Measurements from ENCODE around the gene PFKP.
"Not testable (repeated sequence)": the region's sequence is repeated elsewhere in the genome, so short reads cannot be mapped to it uniquely, and the experiment has no call there.

PFKP gene

DNA sequence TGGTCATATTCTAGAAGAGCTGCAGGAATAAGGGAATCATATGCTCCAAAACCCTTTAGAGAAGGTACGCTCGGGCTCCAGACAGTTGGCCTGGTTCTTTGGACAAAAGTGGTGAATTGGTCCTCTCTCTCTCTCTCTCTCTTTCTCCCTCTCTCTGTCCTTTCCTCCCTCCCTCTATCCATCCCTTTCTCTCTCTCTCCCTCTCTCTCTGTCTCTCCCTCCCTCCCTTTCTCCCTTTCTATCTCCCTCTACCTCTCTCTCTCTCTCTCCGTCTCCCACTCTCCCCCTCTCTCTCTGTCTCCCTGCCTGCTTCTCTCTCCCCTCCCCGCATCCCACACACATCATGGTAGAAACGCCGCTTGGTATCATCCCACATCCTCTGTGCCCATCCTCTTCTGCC, 19.8 kb upstream of the PFKP start:
- DNase-seq = no peak

DNA sequence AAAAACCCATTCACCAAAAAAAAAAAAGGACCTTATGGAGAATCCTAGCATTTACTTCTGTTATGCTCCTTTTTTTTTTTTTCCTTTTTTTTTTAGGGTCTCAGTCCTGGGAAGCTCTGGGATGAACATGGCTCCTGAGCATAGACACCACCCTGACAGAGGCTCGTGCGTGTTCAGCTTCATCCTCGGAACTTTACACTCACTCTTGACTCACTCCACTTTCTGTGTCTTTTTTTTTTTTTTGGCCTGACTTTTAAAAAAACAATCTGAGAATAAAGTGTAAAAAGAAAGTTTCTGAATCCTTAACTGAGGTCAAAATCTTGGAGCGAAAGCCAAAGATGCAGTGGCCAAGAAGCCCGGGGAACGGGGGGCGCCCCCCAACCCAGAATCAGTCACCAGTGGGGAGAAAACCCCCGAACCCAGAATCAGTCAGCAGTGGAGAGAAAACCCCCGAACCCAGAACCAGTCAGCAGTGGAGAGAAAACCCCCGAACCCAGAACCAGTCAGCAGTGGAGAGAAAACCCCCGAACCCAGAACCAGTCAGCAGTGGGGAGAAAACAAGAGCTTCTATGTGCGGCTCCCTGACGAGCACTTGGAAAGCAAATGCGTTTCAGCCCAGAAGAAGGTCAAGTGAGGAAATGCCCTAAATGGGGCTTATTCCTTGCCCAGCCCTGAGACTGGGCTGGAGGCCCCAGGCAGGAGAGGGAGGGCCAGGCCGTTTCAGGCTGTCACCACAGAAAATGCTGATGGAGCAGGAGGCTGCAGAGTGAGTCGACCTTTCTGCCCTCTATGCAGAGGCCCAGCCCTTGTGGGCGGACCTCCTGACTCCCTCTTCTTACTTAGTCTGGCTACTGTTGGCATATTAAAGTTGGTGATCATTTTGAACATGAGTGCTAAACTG, 19.0 kb upstream of the PFKP start:
- DNase-seq = no peak

DNA sequence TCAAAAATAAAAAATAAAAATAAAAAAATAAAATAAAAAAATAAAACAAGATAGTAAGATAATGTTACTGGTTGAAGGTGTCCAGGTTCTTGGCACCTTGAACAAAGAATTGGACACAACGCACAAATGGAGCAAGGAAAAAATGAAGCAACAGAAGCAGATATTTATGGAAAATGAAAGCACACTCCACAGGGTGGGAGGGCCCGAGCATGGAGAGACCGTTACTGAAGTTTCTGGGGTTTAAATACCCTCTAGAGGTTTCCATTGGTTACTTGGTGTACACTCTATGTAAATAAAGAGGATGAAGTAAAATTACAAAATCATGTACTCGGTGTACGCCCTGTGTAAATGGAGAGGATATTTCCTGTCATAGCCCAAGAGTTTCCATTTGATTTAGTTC, 15.7 kb upstream of the PFKP start:
- DNase-seq = no peak

DNA sequence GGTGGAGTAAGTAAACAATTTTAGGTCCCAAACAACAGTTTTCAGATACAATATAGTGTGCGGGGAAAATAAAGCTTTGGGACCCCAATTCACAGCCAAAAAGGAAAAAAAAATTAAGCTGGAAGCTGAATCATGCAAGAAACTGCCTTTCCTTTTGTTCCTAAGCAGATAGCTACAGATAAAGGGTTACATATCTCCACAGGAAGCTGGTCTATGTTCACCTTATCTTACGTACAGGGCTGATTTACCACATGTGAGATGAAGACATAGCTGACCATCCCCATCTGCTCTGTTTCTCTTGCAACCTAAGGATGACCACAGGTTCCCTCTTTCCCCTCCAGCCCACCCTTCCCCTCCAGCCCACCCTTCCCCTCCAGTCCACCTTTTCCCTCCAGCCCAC, 14.2 kb upstream of the PFKP start:
- DNase-seq = no peak

DNA sequence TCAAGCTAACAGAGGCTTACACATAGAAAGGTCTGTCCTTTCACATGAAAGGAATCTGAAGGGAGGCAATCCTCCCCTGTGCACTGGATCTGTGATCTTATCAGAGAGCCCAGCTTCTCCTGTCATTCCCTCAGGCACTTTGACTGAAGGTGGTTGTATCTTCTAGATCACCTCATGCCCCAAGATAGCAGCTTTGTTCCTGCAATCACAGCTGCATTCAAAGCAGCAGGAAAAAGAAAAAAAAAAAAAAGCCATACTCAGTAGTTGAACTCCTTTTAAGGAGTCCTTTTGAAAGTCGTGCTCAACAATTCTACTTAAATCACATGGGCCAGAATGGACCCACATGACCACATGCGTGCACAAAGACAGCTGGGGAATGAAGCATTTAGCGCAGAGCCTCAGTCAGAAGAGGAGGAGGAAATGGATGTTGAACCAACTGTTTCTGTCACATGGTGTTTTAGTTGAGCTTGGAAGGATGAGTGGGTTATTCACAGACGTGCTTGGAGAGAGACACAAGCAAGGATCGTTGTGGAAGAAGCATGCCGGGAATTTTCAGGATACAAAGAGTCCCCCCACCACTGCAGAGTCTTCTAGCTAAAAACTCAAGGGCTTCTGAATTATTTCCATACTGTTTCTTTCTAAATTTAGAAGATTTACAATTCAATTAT, 13.0 kb upstream of the PFKP start:
- DNase-seq = no peak

DNA sequence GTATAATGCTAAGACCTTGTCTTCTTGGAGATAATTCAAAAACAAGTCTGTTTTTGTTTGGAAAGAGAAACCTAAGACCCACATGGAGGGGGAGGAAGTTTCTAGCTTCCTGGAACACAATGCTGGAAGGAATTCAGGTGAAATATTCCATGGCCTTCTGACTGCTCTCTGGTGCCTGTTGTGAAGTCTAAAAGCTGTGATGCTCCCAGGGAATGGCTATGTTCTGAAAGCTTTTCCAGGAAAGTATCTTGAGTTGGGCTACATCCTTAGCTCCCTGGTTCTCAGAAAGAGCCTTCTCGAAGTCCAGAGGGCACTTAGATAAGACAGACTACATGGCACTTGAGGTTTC, 12.5 kb upstream of the PFKP start:
- DNase-seq = no peak

DNA sequence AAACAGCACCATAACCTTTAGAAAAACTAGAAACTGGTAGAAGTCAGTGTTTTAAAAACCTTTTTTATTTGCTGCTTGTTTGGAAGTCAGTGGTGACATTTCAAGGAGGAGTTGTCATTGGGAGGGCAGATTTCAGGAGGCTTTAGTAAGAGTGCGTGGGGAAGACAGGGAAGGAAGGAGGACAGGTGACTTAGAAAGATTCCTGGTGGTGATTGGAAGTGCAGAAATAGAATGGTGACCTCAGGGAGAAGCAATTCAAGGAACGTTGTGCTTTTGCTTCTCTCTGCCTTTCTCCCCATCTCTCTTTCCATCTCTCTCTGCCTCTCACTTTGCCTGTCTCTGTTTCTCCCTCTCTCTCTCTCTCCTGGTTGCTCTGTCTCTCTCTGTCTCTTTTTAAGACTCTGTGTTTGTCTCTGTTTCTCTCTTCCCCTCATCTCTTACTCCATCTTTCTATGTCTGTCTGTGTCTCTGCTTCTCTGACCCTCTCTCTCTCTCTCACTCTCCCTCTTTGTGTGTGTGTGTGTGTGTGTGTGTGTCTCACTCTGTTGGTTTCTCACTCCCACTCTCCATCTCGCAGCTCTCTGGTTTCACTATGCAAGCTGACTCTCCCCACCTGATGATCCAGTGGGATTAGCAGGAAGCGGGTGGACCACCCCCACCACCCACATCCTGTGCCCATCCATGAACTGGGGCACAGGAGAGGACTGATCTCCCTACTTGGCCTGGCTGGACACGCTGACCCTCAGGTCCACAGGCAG, 10.9 kb upstream of the PFKP start:
- DNase-seq = no peak

DNA sequence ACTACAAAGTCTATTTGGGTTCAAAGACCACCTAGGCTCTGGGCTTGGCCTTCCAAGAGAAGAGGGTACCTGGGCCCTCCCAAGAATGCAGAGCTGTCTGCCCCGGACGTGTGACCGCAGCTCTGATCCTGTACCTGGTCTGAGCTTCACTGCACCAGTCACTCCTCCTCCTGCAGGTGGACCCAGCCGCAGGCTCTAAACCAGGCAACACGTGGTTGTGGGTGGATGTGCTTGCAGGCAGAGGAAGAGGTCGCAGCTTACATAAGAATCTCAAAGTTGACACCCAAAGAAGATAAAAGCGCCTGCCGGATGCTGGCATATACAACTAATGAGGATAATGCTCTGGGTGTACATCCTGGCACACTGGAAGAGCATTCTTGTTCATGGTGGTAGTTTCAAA, 9.4 kb upstream of the PFKP start:
- DNase-seq = no peak

DNA sequence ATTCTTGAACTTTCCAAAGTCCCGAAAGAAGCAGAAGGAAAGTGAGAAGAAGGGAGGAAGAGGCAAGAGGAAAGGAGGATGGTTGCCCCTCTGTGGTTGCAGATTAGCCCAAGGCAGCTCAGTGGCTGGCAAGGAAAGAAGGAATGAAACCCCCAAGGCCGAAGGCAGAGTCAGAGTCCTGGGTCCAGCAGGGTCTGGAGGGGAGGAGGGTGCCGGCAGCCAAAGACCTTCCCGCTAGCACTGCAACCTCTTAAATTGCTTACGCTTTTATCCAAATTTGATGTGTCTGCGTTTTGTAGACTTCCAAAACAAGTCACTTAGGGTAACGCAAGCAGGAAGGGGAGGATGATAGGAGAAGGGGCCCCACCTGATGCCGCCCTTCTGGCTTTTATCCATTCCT, 7.4 kb upstream of the PFKP start:
- no peak for DNase-seq

DNA sequence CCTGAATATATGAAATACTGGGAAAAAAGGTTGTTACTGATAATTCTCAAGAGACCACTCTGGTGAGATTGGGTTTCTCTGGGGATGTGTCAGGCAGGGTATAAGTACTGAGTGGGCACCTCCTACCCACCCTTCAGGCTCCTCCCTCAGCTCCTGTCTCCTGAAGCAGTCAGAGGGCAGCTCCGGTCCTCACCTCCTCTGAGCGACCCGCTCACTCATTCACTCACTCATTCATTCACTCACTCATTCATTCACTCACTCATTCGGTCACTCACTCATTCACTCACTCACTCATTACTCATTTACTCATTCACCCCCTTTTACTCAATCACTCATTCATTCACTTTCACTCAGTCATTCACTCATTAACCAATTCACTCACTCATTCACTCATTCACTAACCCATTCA, 6.9 kb upstream of the PFKP start:
- no peak for DNase-seq

DNA sequence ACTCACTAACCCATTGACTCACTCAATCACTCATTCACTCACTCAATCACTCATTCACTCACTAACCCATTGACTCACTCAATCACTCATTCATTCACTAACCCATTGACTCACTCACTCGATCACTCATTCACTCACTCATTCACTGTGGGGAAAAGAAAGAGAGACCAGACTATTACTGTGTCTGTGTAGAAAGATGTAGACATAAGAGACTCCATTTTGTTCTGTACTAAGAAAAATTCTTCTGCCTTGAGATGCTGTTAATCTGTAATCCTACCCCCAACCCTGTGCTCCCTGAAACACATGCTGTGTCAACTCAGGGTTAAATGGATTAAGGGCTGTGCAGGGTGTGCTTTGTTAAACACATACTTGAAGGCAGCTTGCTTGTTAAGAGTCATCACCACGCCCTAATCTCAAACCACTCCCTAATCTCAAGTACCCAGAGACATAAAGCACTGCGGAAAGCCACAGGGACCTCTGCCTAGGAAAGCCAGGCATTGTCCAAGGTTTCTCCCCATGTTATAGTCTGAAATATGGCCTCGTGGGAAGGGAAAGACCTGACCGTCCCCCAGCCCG, 5.9 kb upstream of the PFKP start:
- not testable (repeated sequence) for DNase-seq

DNA sequence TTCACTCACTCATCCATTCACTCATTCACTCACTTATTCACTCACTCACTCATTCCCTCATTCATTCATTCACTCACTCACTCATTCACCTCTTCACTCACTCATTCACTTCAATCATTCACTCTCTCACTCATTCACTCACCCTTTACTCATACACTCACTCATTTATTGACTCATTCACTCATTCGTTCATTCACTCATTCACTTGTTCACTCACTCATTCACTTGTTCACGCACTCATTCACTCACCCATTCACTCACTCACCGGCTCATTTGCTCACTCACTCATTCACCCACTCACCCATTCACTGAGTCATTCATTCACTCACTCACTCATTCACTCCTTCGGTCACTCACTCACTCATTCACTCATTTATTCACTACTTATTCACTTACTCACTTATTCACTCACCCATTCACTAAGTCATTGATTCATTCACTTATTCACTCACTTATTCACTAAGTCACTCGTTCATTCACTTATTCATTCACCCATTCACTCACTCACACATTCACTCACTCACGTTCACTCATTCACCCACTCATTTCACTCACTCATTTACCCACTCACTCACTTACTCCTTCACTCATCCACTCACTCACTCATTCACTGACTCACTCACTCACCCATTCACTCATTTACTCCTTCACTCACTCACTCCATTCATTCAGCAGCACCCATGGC, 4.7 kb upstream of the PFKP start:
- DNase-seq = no peak

DNA sequence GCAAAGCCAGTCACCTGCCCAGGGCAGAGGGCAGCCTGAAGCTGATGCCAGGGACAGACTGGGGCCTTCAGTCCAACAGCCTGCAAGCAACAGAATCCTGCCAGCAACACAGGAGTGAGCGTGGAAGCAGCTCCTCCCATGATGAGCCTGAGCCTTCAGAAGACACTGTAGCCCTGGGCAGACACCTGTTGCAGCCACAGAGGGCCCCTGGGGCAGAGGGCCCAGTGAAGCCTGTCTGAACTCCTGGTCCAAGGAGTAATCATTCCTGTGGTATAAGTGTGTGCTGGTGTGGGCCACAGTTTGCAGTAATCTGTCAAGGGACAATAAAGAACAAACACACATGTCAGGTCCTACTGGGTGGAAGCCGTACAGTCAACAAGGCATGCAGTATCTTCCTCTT, 2.9 kb upstream of the PFKP start:
- DNase-seq = no peak

DNA sequence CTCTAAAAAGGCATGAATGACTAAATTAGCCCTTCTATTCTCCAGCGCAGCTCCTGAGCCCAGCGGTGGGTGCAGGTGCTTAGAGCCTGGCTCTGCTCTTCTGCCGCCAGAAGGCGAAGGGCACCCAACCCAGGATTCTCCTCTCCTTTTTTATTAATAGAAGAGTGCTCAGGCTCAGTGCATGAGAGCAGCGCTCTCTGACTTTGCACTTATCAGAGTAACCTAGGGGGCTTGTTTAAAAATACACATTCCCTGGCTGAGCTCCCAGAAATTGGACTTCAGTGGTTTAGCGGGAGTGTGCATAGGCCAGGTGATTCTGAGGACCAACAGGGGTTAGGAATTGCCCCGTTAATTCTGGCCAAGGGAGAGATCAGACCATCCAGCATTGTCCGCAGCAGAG, 1.7 kb upstream of the PFKP start:
- DNase-seq = no peak

DNA sequence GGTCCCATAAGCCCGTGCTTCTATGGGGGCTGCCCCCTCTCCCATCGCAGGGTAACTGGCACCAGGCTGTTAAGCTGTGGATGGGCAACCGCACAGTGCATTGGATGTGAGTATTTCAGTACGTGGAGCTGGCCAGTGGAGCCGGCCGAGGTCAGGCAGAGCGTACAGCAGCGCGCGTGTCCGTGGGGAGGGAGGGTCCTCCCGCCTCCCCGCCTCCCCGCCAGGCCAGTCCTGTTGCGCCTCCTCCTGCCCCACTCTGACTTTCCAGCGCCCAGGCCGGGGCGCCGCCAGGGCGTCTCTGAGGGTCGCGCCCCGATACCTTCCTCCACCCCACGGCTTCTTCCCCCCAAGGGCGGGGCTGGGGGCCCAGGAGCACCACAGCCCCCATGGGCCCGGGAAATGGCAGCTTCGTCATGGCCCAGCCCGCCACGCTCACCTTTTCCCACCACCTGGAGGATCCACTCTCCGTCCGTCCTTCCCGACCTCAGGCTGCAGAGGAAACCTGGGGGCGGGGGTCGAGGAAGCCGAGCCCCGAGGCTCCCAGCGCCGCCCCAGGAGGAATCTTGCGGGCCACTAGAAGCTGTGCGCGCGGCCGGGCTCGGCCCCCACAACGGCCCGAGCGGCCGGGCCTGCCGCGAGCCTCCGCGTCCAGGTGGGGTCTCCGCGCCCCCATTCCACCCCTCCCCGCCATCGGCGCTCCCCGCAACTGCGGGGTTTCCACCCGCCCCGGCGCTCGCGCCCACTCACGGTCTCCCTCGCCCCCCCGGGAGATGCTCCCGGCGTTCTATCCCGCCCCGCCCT, 831 bp upstream of the PFKP start:
- no peak for DNase-seq

DNA sequence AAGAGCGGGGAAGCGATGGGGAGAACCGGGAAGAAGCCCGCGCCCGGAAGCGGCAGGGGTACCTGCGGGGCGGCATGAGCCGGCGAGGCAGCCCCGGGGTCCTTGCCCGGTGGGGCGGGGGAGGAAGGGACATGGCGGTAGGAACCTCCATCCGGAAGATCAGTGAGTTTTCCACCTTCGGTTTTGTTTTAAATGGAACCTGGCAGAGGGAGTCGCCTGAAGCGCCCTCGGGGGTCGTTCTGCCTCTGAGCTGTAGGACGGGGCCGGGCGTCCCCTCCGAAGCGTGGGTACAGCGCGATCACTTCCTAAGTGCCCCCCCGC, 471 bp downstream of the PFKP start:
- no peak for DNase-seq

DNA sequence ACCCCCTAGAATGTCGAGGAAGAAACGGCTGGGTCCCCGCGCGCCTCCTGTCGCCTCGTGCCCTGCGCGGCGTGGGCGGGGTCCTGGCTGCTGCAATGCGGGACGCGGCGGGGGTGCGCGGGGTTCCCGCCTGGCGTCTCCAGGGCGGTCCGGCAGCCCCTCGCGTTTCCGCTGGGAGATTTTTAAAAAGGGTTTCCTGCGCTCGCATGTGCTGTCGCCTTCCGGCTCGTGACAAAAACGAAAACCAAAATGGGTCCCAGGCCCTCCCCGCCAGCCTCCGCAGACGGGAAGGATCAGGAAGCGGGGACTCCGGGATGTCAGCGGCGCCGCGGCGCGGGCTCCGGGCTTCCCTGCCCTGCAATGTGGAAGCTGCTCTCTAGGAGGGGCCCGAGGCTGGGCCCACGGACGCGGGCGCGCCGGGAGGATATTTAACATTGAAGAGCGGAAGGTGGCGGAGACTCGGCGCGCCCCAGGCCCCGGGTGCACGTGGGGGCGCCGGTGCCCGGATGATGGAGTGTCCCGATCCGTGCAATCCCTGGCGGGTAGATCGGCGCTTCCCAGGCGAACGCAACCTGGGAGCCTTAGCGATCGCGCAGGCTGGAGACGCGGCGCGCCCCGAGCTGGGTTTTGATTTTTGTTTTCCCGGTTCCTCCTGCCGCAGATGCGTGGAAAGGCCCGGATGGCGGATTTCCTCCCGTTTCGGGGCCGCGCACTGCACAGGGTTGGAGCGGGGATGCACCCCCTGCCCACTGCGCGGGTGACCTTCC, 1.0 kb downstream of the PFKP start:
- peak; percentile 53 to 68 for DNase-seq

DNA sequence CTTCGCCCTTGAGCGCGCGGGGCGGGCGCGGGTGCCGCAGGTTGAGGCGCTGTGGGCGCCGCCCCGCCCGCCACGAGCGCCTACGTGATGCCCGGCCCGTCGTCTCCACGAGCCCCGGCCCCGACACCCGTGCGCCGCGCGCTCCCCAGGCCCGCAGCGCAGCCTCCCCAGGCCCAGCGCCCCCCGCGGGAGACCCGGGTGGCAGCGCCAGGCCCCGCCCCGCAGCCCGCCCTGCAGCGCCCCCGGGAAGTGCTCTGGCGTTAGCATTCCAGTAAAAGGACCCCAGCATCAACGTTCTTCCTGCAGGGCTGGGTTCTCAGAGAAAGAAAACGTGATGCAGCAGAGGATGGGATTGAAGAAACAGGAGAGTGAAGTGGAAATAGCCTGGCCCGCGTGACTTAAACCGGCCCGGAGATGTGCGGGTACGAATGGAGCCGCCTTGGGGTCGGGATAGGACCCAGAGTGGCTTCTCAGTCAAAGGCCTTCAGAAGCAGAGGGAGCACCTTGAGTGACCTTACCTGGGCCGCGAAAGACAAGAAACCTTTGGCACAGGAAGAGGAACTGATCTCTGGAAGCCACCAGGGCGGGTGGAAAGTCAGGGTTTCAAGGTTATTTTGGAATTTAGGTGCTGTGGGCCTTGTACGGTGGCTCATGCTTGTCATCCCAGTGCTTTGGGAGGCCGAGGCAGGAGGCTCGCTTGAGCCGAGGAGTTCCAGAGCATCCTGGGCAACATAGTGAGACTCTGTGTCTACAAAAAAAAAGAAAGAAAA, 1.8 kb downstream of the PFKP start:
- DNase-seq = peak in 1 of 2 experiments; percentile 33

DNA sequence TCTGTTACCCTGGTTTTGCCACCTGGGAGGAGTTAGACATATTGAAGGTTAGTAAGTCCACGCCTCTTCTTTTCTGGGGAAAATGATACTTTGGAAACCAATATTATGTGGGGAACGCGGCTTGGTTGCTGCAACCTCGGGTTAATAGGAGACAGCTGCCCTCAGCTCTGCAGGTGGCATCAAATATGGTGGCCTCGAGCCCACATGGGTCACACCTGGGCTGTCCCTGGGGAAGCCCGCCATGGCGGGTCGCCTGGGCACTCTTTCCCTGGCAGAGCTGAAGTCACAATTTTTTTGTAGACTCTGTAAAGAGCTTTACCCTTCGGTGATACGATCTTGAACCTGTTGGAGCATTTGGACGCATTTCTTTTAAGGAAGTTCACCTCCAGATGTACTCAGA, 2.5 kb downstream of the PFKP start:
- no peak for DNase-seq

DNA sequence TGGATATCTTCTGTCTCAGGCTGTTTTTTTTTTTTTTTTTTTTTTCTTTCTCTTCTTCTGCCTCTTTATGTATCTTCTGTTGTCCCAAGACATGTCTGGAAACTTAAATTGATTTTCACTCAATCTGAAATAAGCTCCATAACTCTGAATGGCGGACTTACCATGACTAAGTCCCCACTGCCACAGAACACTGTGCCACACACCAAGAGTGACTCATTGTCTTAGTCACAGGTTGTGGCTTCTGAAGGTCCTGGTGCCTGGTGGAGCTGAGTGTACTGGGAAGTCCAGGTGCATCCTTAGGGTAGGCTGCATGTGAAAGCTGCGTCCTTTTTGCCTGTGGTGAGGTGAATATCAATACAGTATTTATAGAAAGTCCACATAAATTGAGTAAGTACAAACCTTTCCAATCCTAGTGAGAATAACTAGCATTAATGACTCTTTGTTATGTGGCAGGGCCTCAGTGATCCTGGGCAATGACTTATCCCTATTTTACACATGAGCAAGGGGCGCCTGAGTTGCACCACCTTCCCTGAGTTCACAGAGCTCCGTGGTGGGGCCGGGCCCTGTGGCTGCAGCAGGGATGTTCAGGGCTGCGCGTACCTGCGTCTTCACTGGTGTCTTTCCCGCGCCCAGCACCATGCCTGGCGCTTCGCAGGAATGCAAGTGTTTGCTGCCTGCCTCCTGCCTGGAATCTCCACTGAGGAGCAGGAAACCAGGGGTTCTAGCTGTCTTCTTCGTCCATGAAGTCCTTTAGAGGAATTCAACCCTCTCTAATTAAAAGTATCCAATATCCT, 4.3 kb downstream of the PFKP start:
- DNase-seq = peak in 1 of 2 experiments; percentile 51
